ENCODE results near the gene TXNDC2.
"Not testable (repeated sequence)": the region's sequence is repeated elsewhere in the genome, so short reads cannot be mapped to it uniquely, and the experiment has no call there.

DNA sequence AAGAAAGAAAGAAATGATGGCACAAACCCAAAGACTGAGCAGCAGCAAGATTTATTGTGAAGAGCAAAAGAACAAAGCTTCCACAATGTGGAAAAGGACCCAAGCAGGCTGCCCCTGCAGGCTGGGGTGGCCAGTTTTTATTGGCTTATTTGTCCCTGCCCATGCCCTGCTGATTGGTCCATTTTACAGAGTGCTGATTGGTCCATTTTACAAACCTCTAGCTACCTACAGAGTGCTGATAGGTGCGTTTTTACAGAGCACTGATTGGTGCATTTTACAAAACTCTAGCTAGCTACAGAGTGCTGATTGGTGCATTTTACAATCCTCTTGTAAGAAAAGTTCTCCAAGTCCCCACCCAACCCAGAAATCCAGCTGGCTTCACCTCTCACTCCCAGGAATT lies 26.5 kb downstream of the TXNDC2 start:
- TF ChIP-seq, protein P1, sequence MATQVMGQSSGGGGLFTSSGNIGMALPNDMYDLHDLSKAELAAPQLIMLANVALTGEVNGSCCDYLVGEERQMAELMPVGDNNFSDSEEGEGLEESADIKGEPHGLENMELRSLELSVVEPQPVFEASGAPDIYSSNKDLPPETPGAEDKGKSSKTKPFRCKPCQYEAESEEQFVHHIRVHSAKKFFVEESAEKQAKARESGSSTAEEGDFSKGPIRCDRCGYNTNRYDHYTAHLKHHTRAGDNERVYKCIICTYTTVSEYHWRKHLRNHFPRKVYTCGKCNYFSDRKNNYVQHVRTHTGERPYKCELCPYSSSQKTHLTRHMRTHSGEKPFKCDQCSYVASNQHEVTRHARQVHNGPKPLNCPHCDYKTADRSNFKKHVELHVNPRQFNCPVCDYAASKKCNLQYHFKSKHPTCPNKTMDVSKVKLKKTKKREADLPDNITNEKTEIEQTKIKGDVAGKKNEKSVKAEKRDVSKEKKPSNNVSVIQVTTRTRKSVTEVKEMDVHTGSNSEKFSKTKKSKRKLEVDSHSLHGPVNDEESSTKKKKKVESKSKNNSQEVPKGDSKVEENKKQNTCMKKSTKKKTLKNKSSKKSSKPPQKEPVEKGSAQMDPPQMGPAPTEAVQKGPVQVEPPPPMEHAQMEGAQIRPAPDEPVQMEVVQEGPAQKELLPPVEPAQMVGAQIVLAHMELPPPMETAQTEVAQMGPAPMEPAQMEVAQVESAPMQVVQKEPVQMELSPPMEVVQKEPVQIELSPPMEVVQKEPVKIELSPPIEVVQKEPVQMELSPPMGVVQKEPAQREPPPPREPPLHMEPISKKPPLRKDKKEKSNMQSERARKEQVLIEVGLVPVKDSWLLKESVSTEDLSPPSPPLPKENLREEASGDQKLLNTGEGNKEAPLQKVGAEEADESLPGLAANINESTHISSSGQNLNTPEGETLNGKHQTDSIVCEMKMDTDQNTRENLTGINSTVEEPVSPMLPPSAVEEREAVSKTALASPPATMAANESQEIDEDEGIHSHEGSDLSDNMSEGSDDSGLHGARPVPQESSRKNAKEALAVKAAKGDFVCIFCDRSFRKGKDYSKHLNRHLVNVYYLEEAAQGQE (IDR thresholded peaks at IDR 0.05), result not testable (repeated sequence)
- TF ChIP-seq, protein P2, sequence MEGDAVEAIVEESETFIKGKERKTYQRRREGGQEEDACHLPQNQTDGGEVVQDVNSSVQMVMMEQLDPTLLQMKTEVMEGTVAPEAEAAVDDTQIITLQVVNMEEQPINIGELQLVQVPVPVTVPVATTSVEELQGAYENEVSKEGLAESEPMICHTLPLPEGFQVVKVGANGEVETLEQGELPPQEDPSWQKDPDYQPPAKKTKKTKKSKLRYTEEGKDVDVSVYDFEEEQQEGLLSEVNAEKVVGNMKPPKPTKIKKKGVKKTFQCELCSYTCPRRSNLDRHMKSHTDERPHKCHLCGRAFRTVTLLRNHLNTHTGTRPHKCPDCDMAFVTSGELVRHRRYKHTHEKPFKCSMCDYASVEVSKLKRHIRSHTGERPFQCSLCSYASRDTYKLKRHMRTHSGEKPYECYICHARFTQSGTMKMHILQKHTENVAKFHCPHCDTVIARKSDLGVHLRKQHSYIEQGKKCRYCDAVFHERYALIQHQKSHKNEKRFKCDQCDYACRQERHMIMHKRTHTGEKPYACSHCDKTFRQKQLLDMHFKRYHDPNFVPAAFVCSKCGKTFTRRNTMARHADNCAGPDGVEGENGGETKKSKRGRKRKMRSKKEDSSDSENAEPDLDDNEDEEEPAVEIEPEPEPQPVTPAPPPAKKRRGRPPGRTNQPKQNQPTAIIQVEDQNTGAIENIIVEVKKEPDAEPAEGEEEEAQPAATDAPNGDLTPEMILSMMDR (IDR thresholded peaks at IDR 0.05; ENCODE audit: low read depth, low read length, missing input control), result not testable (repeated sequence)
- not testable (repeated sequence) for TF ChIP-seq YY1 (IDR thresholded peaks at IDR 0.05); TAF1 (conservative IDR thresholded peaks at IDR 0.05)

Measured in liver (tissue), 3 donors.